GM06990 (cell line): ENCODE data around the gene POU2F3.

Experiments used
- DNase-seq: peaks from one replicate; pipeline ENCODE4 v3.0.0-alpha.2; 2011; ENCODE audit not compliant: insufficient read length; ENCODE audit errors: extremely low read depth
- H3K27me3 ChIP-seq: replicated peaks from 2 replicates; pipeline ENCODE4 v1.6.0; 2011; ENCODE audit warnings: low read length; ENCODE audit not compliant: control insufficient read depth, insufficient read depth
- H3K36me3 ChIP-seq: 2 replicates; pipeline ENCODE4 v1.5.1; 2011; ENCODE audit warnings: low read length; ENCODE audit not compliant: control insufficient read depth, insufficient read depth
- H3K4me3 ChIP-seq: replicated peaks from 2 replicates; pipeline ENCODE4 v1.5.1; 2011; ENCODE audit warnings: low read depth, mild to moderate bottlenecking, control low read depth, low read length
- TF ChIP-seq, protein P1 (sequence below): IDR thresholded peaks from 2 replicates; pipeline ENCODE4 v1.5.1; 2011; ENCODE audit warnings: low read length, control low read depth, mild to moderate bottlenecking, inconsistent platforms; ENCODE audit not compliant: insufficient read depth, poor library complexity, severe bottlenecking

POU2F3 gene

GRCh38 chr11:120254788-120255518 is 15.0 kb downstream of the POU2F3 start:
- TF ChIP-seq, protein P1, sequence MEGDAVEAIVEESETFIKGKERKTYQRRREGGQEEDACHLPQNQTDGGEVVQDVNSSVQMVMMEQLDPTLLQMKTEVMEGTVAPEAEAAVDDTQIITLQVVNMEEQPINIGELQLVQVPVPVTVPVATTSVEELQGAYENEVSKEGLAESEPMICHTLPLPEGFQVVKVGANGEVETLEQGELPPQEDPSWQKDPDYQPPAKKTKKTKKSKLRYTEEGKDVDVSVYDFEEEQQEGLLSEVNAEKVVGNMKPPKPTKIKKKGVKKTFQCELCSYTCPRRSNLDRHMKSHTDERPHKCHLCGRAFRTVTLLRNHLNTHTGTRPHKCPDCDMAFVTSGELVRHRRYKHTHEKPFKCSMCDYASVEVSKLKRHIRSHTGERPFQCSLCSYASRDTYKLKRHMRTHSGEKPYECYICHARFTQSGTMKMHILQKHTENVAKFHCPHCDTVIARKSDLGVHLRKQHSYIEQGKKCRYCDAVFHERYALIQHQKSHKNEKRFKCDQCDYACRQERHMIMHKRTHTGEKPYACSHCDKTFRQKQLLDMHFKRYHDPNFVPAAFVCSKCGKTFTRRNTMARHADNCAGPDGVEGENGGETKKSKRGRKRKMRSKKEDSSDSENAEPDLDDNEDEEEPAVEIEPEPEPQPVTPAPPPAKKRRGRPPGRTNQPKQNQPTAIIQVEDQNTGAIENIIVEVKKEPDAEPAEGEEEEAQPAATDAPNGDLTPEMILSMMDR, result no peak

DNA sequence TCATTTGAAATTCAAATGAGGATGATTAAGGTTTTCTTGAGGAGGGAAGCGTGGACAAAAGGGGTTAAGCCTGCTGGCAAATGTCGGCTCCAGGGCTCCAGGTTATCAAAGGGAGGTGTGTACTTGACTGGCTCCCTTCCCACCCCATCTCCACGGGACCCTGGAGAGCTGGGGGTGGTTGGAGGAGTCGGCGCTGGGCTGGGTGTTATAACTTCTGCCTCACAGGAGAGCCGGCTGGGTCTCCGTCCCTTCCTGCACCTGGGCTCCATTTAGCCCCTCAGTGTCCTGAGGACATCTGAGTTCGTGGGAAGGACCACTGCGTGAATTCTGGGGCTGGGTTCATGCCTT is 15.6 kb downstream of the POU2F3 start:
- no peak overlapping the region for H3K4me3 ChIP-seq
- TF ChIP-seq, protein P1, result no peak
- DNase-seq, result no peak
- H3K27me3 ChIP-seq, result peaks cover 2% of the 10 kb centered on the region
- no peaks in the 10 kb centered on the region for H3K36me3 ChIP-seq

More at GRCh38 chr11:120254788-120255518, 15.0 kb downstream of the POU2F3 start:
- H3K36me3 ChIP-seq, result no peaks in the 10 kb centered on the region
- peaks cover 2% of the 10 kb centered on the region for H3K27me3 ChIP-seq
- DNase-seq, result no peak
- H3K4me3 ChIP-seq, result no peak overlapping the region; the same call in 1 of the 2 replicates

DNA sequence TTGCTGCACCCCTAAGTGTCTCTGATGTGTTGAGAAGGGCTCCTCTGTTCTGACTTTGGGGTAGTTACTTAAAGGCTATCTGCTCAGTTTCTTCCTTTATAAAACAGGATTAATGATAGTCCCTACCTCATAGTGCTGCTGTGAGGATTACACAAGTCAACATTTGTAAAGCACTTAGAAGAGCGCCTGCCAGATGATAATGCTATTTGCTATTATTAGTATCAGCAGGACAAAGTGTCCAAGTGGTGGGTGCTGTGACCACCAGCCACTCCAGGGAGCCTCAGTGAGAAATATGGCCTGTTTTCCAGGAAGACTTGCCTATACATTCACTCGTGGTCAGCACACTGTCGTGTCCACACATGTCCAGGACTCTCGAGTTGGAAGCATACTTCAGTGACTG is 16.2 kb downstream of the POU2F3 start:
- no peak for DNase-seq
- TF ChIP-seq, protein P1, result no peak
- peaks cover 2% of the 10 kb centered on the region for H3K27me3 ChIP-seq
- no peaks in the 10 kb centered on the region for H3K36me3 ChIP-seq
- H3K4me3 ChIP-seq, result no peak overlapping the region

GRCh38 chr11:120256779-120257178 is 16.8 kb downstream of the POU2F3 start:
- TF ChIP-seq, protein P1, result no peak
- DNase-seq, result no peak
- no peaks in the 10 kb centered on the region for H3K36me3 ChIP-seq
- H3K4me3 ChIP-seq, result no peak overlapping the region
- H3K27me3 ChIP-seq, result peaks cover 2% of the 10 kb centered on the region

- DNase-seq, result no peak
- Histone ChIP-seq H3K27me3 (peaks cover 2% of the 10 kb centered on the region), H3K36me3 (no peaks in the 10 kb centered on the region), H3K4me3 (no peak overlapping the region)
- TF ChIP-seq, protein P1, result no peak
Observed at GRCh38 chr11:120257346-120257745, 17.4 kb downstream of the POU2F3 start.
